ENCODE data around the gene RIPOR2.
A peak's percentile ranks its signal among the peaks of the same experiment; 100 is the strongest.

RIPOR2 gene

DNA sequence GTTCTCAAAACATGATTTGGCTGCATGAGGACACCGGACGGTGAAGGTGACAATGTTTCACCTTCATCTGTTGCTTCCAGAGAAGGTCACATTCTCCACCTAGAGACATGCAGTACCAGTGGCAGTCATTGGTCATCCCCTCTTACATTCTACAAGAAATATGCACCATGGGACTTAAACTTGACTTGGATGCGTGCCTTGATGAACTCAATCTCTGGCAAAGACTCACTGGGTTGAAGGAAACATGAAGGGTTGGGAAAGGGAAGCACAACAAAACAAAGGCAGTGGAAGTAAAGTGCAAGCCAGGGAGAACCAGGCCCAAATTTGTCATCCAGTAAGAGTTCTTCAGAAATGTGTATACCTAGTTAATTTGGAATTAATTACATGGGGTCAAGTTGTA lies 97.7 kb downstream of the RIPOR2 start:
- no peak overlapping the region for H3K4me3 ChIP-seq (ENCODE audit: low read length)
- DNase-seq (ENCODE audit: low read depth), result peak; percentile 29
- TF ChIP-seq, protein P1, sequence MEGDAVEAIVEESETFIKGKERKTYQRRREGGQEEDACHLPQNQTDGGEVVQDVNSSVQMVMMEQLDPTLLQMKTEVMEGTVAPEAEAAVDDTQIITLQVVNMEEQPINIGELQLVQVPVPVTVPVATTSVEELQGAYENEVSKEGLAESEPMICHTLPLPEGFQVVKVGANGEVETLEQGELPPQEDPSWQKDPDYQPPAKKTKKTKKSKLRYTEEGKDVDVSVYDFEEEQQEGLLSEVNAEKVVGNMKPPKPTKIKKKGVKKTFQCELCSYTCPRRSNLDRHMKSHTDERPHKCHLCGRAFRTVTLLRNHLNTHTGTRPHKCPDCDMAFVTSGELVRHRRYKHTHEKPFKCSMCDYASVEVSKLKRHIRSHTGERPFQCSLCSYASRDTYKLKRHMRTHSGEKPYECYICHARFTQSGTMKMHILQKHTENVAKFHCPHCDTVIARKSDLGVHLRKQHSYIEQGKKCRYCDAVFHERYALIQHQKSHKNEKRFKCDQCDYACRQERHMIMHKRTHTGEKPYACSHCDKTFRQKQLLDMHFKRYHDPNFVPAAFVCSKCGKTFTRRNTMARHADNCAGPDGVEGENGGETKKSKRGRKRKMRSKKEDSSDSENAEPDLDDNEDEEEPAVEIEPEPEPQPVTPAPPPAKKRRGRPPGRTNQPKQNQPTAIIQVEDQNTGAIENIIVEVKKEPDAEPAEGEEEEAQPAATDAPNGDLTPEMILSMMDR (conservative IDR thresholded peaks at IDR 0.05; ENCODE audit: low read length), result no peak

DNA sequence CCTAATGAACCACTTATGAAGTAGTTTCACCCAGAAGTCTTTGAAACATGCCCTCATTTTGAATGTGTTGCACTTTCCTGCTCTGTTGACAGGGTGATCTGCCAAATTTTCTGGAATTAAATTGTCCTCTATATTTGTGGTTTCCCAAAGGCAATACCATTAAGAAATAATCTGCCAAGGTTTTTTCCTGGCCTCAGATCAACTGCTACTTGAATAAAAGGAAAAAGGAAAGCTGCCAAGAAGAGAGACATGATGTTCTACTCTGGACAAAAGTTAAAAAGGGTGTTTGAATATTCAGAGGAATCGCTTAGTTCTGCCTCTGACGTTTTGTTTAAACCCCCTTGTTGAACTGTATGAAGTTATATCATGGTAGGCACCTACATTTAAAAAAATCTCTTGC lies 99.7 kb downstream of the RIPOR2 start:
- no peak overlapping the region for H3K4me3 ChIP-seq (ENCODE audit: low read length)
- DNase-seq (ENCODE audit: low read depth), result peak; percentile 35
- TF ChIP-seq, protein P1 (conservative IDR thresholded peaks at IDR 0.05; ENCODE audit: low read length), result no peak

GRCh38 chr6:24833711-24834386 lies 101.9 kb downstream of the RIPOR2 start:
- no peak overlapping the region for H3K4me3 ChIP-seq (ENCODE audit: low read length)
- DNase-seq (ENCODE audit: low read depth), result no peak
- TF ChIP-seq, protein P1 (conservative IDR thresholded peaks at IDR 0.05; ENCODE audit: low read length), result no peak

DNA sequence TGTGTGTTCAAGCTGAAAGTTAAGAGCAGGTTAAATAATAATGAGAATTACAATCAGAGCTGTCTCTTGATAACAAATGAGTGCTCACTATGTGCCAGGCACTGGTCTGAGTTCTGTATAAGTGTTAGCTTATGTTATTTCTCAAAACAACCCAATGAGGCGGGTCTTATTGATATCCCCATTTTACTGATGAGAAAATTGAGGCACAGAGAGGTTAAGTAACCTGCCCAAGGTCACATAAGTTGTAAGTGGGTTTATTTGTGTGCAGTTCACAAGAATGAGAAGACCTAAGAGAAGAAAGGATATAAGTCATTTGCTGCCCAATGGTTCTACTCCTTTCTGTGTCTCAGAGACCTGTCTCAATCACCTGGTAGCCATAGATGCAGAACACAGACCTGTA lies 103.0 kb downstream of the RIPOR2 start:
- no peak overlapping the region for H3K4me3 ChIP-seq (ENCODE audit: low read length)
- DNase-seq (ENCODE audit: low read depth), result no peak
- TF ChIP-seq, protein P1 (conservative IDR thresholded peaks at IDR 0.05; ENCODE audit: low read length), result no peak

DNA sequence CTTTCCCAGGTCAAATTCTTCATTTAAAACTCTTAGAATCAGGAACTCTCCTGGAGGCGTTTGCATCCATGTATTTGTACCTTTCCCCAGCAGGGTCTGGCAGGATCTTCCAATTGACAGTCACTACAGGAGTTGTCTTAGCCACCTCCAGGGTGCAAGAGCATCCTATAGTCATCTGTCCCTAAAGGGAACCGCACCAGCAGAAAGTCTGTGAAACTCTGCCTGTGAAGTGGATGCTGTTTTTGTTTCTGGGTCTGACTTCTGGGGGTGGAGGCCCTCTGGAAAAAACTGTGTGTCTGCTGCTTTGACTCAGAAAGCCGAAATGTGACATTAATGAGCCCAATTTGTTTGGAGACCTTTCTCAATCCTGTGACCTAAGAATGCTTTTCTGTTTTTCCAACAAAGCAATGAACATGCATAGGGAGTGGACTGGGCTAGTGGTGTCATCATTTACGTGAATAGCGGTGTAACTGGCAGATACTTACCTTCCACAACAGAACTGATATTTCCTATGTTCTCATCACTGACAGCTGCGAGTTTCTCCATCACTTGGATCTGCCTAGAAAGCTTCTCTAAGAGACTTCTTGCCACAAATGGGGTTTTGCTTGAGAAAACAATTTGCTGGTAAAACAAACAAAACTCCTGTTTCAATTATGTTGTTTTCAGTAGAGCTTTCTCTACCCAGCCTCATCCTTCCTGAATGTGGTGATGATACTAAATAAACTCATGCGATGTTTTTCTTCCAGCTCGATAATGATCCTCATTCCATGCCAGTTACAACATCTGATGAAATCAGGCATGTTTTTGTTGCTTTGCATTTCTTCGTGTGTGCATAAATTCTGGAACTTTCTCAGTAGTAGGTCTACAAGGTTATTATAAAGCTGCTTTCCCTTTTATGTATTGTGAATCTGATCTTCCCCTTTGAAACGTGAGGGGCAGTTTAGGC lies 103.7 kb downstream of the RIPOR2 start:
- TF ChIP-seq, protein P1 (conservative IDR thresholded peaks at IDR 0.05; ENCODE audit: low read length), result no peak
- peak; percentile 62 for DNase-seq (ENCODE audit: low read depth)
- no peak overlapping the region; the same call in 1 of the 2 replicates for H3K4me3 ChIP-seq (ENCODE audit: low read length)

GRCh38 chr6:24829657-24830056 lies 106.1 kb downstream of the RIPOR2 start:
- DNase-seq (ENCODE audit: low read depth), result no peak
- no peak overlapping the region for H3K4me3 ChIP-seq (ENCODE audit: low read length)
- TF ChIP-seq, protein P1 (conservative IDR thresholded peaks at IDR 0.05; ENCODE audit: low read length), result no peak

All from AG10803 (cell line).